Measurements from ENCODE around the gene TRPV4. TPM values are rescaled to one million over a fixed set of nuclear protein-coding genes. Genes with fewer than 3 reads are reported as not detected.

TRPV4 gene
- total RNA-seq, 3 donors from 2014 or later (not counting 1 experiment from before 2014, with no cell fraction given) = not detected

DNA sequence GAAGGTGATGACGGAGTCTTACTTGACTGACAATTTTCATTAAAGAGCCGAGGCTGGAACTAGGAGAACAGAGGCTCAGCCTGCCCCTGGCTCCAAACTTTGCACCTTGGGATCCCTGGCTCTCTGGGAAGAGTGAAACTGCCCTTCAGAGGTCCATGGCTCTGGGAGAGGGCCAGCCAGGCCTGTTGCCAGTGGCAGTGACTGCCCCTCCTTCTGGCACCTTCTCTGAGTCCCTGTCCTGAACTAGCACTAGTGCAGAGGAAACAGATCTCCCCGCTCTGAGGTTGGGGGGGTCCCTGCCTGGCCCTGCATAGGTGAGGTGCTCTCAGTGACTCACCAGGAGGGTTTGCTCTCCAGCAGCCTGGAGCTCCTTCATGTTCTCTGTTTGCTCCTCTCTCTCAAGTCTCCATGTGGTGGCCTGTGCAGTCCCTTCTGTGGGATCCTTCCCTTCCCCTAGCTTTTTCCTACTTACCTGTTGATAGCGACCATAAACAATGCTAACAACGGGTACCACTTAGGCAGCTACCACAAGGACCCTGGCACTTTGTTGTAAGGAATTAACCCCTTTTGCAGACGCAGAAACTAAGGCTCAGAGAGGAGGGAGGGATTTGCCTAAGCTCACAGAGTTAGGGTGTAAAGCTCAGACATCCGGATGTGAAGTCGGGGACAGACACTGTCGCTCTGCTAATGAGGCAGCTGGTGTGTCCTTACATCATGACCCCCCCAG lies 97.2 kb downstream of the TRPV4 start:
- intact Hi-C loops (cut with micrococcal nuclease) = no loop called here
- Histone ChIP-seq H3K36me3 (ENCODE audit: control insufficient read depth, insufficient read depth, low read length) (no peaks in the 10 kb centered on the region), H3K4me3 (ENCODE audit: low read length) (no peak overlapping the region), H3K27me3 (ENCODE audit: control insufficient read depth, insufficient read depth, low read length) (peaks cover 2% of the 10 kb centered on the region), H3K27ac (ENCODE audit: low read length) (no peak overlapping the region), H3K4me1 (ENCODE audit: control insufficient read depth, insufficient read depth, low read length) (no peaks in the 10 kb centered on the region), H3K9me3 (ENCODE audit: control insufficient read depth, insufficient read depth, low read length) (no peaks in the 10 kb centered on the region)
- ATAC-seq (peak in 1 of 3 donors; percentile 15), DNase-seq (peak in 1 of 2 donors; percentile 12)
- Mint-ChIP-seq H3K36me3 (no peaks in the 10 kb centered on the region), H3K4me3 (no peak overlapping the region), H3K27ac (no peak overlapping the region), H3K27me3 (ENCODE audit: low read depth in 2 of 2) (peaks cover 23 to 24% of the 10 kb centered on the region in 2 donors), H3K9me3 (no peaks in the 10 kb centered on the region), H3K4me1 (no peaks in the 10 kb centered on the region)
- TF ChIP-seq CTCF (IDR thresholded peaks at IDR 0.05) = no peak
- WGBS (ENCODE audit: insufficient coverage) = 65% methylated on average over 9 of the region's 9 CpGs

- H3K4me1 ChIP-seq (ENCODE audit: control insufficient read depth, insufficient read depth, low read length) = no peaks in the 10 kb centered on the region
- Mint-ChIP-seq H3K4me1 (no peaks in the 10 kb centered on the region), H3K27me3 (ENCODE audit: low read depth in 2 of 2) (peaks cover 20 to 23% of the 10 kb centered on the region in 2 donors), H3K9me3 (no peaks in the 10 kb centered on the region), H3K36me3 (no peaks in the 10 kb centered on the region), H3K4me3 (no peak overlapping the region), H3K27ac (no peak overlapping the region)
- DNase-seq (no peak), ATAC-seq (no peak)
- H3K27me3 ChIP-seq (ENCODE audit: control insufficient read depth, insufficient read depth, low read length) = peaks cover 2% of the 10 kb centered on the region
- H3K36me3 ChIP-seq (ENCODE audit: control insufficient read depth, insufficient read depth, low read length) = no peaks in the 10 kb centered on the region
- H3K27ac ChIP-seq (ENCODE audit: low read length) = no peak overlapping the region
- no peak overlapping the region for H3K4me3 ChIP-seq (ENCODE audit: low read length)
- no peaks in the 10 kb centered on the region for H3K9me3 ChIP-seq (ENCODE audit: control insufficient read depth, insufficient read depth, low read length)
- 61% methylated on average over 11 of the region's 12 CpGs for WGBS (ENCODE audit: insufficient coverage)
- intact Hi-C loops (cut with micrococcal nuclease) = no loop called here
- TF ChIP-seq CTCF (IDR thresholded peaks at IDR 0.05) = no peak
Measured at GRCh38 chr12:109735051-109735521, 98.1 kb downstream of the TRPV4 start.

GRCh38 chr12:109734219-109735000 lies 98.8 kb downstream of the TRPV4 start:
- H3K27ac Mint-ChIP-seq = no peak overlapping the region
- peaks cover 2% of the 10 kb centered on the region for H3K27me3 ChIP-seq (ENCODE audit: control insufficient read depth, insufficient read depth, low read length)
- no peak for ATAC-seq
- no peak overlapping the region for H3K27ac ChIP-seq (ENCODE audit: low read length)
- no peaks in the 10 kb centered on the region for H3K4me1 Mint-ChIP-seq
- no peak for TF ChIP-seq CTCF (IDR thresholded peaks at IDR 0.05)
- no peaks in the 10 kb centered on the region for H3K9me3 Mint-ChIP-seq
- H3K9me3 ChIP-seq (ENCODE audit: control insufficient read depth, insufficient read depth, low read length) = no peaks in the 10 kb centered on the region
- intact Hi-C loops (cut with micrococcal nuclease) = no loop called here
- no peaks in the 10 kb centered on the region for H3K36me3 Mint-ChIP-seq
- no peak for DNase-seq
- no peaks in the 10 kb centered on the region for H3K36me3 ChIP-seq (ENCODE audit: control insufficient read depth, insufficient read depth, low read length)
- no peak overlapping the region for H3K4me3 ChIP-seq (ENCODE audit: low read length)
- 24% methylated on average over 20 of the region's 22 CpGs for WGBS (ENCODE audit: insufficient coverage)
- no peaks in the 10 kb centered on the region for H3K4me1 ChIP-seq (ENCODE audit: control insufficient read depth, insufficient read depth, low read length)
- H3K4me3 Mint-ChIP-seq = no peak overlapping the region
- peaks cover 20 to 23% of the 10 kb centered on the region in 2 donors for H3K27me3 Mint-ChIP-seq (ENCODE audit: low read depth in 2 of 2)

Other genes with a start within 250 kb of the TRPV4 start
- 1 to 10 TPM; 3.1 to 6.6 (median 4.0) TPM for gene FAM222A, start 119.6 kb downstream of the TRPV4 start, total RNA-seq
- gene GLTP, start 47.1 kb upstream of the TRPV4 start, total RNA-seq = 10 to 100 TPM; 48.6 to 52.8 (median 49.2) TPM
- gene TCHP, start 66.9 kb upstream of the TRPV4 start, total RNA-seq = 10 to 100 TPM; 33.7 to 42.5 (median 38.7) TPM
- gene GIT2, start 163.0 kb upstream of the TRPV4 start, total RNA-seq = 100 to 1,000 TPM in 2 of 3 donors, 10 to 100 TPM in 1; 98.8 to 118 (median 117) TPM
- gene ANKRD13A, start 166.0 kb upstream of the TRPV4 start, total RNA-seq = 10 to 100 TPM; 74.9 to 93.6 (median 90.7) TPM
- 10 to 100 TPM in 2 of 3 donors, 1 to 10 TPM in 1; 9.9 to 12.1 (median 10.9) TPM for gene C12orf76, start 215.1 kb upstream of the TRPV4 start, total RNA-seq